GM23248 (cell line): ENCODE data around the gene ARFGEF3.

ENCODE experiments used
- EZH2 ChIP-seq: fragments of 200-600 bp; sonication (generic); IDR thresholded peaks from 2 replicates; pipeline ENCODE4 v1.6.1; 2018; ENCODE audit warnings: antibody characterized with exemption, mild to moderate bottlenecking; ENCODE audit not compliant: insufficient read depth, poor library complexity, severe bottlenecking
- EZH2phosphoT487 ChIP-seq: fragments of 200-600 bp; sonication (generic); IDR thresholded peaks from 2 replicates; pipeline ENCODE4 v1.6.1; 2018; ENCODE audit warnings: antibody characterized with exemption, moderate library complexity, mild to moderate bottlenecking, low read depth; ENCODE audit not compliant: insufficient read depth

GRCh38 chr6:138198430-138199091 is 36.8 kb downstream of the ARFGEF3 start:
- TF ChIP-seq EZH2 = no peak
- TF ChIP-seq EZH2phosphoT487 = no peak
